Breast epithelium (tissue), 3 donors: ENCODE measurements around the gene URI1.

Experiments used
- CTCF ChIP-seq, 3 donors: fragments of 450-650 bp; IDR thresholded peaks; one replicate each; pipeline ENCODE4 v1.5.1; 2016 to 2017; ENCODE audit warnings: antibody characterized with exemption in 3 of 3, mild to moderate bottlenecking in 3 of 3, moderate library complexity in 3 of 3
- POLR2A ChIP-seq: fragments of 450-650 bp; IDR thresholded peaks from one replicate; pipeline ENCODE4 v1.6.1; 2016; ENCODE audit warnings: antibody characterized with exemption, mild to moderate bottlenecking, moderate library complexity
- POLR2AphosphoS5 ChIP-seq, 3 donors: sonication (generic); formaldehyde crosslinking; IDR thresholded peaks; one replicate each; pipeline ENCODE4 v1.6.1; 2017; ENCODE audit warnings: antibody characterized with exemption in 3 of 3

GRCh38 chr19:29917911-29918310 lies 24.1 kb upstream of the URI1 start:
- TF ChIP-seq CTCF (IDR thresholded peaks at IDR 0.05) = no peak
- TF ChIP-seq POLR2AphosphoS5 (IDR thresholded peaks at IDR 0.05) = no peak
- no peak for TF ChIP-seq POLR2A
